Stimulated activated CD8-positive, alpha-beta memory T cell treated with anti-CD3 and anti-CD28 coated beads, Interleukin-12 subunit alpha, Interleukin-12 subunit beta, amount 100 ng/mL, for 4 hours (primary cell): ENCODE results near the gene JPH3.
A peak's percentile ranks its signal among the peaks of the same experiment; 100 is the strongest.

Experiments
- DNase-seq: peaks from one replicate; pipeline ENCODE4 v3.0.0-alpha.2; 2020; ENCODE audit warnings: low read depth

The JPH3 gene

DNA sequence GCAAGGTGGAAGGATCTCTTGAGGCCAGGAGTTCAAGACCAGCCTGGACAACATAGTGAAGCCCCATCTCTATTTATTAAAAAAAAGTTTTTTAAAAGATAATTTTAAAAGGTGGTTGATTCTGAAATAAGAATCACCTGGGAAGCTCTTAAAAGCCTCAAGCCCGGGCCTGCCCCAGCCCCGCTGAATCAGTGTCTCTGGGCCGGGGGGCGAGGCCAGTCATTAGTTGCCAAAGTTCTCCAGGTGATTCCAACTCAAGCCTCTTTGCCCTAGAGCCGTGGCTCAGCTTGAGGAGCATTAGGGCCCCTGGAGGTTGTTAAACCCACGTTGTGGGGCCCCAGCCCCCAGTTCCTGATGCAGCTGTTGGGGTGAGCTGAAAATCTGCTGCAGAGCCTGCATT, 24.6 kb downstream of the JPH3 start:
- DNase-seq: no peak

DNA sequence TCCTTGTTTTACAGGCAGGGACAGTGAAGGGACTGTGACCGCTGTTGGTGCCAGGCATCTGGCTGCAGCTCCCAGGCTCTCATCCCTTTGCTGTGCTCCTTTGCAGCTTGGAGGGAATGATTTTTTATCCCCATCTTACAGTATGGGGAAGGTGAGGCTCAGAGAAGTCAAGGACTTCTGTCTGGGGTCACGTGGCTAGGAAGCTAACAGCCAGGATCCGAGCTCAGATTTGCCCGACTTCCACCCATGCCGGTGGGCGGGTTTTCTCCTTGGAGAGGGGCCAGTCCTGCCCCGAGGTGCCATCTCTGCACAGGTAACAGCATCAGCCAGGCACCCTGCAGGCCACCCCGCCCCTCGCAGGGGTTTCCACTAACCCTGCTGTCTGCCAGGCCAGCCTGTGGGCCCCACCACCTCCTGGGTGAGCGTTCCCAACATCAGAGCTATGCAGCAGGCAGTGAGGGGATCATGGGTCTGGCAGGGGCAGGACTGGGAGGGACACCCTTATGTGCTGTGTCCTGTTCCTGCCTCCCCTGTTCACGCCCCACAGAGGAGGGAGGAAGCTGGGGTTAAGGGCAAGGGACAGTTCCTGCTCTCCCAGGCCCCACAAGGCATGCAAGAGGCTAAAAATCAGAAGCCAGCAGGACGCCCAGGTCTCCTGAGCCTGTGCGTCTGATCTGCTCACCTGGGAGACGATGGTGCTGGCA, 25.4 kb downstream of the JPH3 start:
- DNase-seq: no peak

DNA sequence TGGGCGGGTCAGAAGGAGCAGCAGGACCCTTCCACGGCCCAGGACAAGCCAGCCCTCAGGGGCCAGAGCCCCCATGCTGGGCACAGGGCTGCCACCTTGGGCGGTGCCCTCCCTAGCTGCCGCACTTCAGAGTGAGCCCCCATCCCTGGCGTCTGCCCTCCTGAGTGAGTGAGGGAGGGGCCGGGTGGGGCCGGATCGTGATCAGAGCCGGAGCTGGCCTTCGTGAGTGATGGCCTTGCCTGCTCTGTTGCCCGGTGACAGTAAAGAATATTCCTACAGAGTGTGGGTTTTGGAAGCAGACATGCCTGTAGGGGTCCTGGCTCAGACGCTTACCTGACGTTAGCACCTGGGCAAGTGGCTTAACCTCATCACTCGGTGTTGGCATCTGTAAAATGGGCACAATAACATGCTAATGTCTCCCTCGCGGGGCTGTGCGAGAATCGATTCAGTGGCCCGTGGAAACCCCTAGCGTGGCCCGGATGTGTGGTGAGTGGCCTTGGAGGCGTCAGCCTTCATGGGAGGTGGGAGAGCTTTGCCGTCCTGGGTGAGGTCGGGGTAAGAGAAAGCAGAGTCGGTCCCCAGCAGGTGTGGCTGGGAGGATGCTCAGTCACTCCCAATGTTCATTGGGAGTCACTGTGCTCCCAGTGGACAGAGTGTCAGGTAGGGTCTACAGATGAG, 26.1 kb downstream of the JPH3 start:
- no peak for DNase-seq

DNA sequence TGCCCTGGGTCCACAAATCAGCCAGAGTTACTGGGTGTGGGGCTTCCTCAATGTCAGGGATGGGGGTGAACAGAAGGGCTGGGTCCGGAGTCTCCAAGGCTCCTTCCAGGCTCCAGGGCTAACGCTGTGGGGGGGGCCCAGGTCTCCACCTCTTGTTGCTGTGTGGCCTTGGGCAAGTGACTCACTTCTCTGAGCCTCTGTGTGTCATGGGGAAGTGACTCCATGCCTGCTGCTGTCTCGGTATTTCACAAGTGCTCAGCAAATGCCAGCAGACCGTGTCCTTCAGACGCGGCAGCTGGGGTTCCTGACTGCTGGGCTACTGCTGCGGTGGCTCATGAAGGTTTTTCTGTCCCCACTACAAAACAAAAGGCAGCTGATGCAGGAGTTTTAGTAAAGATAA, 26.6 kb downstream of the JPH3 start:
- DNase-seq: no peak

DNA sequence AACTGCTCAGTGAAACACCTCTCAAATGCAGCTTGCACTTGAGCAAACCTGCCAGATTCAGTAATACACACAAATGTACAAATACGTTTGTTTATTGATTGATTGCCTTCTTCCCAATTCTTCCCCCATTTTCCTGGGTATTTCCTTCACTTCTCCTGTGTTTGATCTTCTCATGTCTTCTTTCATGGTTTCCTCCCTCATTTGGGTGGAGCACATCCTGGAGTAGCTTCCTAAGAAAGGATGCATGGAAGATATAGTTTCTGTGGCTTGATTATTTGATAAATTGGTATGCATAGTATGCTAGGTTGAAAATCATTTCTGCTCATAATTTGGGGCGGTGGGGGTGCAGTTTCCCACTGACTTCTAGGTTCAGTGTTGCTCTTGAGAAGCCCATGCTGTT, 28.8 kb downstream of the JPH3 start:
- DNase-seq: no peak

DNA sequence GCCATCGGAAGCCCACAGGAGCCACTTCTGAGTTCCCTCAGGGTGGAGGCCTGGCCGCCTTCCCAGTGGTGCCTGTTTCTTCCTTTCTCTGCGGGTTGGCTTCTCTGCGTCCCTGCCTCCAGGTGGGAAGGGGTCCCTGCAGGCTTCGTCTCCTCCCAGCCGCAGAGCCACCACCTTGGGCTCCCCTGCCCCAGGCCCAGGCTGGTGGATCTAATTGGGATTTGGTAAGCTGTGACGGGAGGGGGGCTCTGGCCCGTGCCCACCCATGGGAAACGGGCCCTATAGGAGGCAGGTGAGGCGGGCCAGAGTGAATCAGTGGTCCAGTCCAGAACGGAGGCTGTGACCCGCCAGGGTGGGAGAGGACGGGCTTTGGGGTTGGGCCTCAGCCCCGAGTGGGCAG, 32.1 kb downstream of the JPH3 start:
- no peak for DNase-seq

DNA sequence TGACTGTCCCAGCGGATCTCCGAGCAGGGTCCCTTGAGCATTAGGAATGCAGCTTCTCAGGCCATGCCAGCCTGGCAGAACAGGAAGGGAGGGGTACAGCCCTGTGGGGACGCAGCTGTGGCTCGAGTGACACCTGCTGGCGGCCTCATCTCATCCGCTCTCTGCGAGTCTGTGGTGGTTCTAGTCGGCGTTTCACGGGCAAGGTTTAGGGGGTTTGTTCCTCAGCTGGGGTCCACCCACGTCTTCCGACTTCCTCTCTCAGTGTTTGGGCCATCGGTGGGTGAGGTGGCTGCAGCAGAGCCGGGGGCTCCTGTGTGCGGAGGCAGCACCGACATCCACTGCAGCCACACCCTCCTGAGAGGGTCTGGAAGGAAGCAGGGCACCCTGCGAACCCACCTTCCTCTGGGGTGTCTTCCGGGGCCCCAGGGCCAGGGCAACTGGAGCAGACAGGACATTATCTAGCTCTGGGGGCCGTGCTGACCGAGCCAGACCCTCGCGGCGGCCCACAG, 33.3 kb downstream of the JPH3 start:
- peak; percentile 50 for DNase-seq

DNA sequence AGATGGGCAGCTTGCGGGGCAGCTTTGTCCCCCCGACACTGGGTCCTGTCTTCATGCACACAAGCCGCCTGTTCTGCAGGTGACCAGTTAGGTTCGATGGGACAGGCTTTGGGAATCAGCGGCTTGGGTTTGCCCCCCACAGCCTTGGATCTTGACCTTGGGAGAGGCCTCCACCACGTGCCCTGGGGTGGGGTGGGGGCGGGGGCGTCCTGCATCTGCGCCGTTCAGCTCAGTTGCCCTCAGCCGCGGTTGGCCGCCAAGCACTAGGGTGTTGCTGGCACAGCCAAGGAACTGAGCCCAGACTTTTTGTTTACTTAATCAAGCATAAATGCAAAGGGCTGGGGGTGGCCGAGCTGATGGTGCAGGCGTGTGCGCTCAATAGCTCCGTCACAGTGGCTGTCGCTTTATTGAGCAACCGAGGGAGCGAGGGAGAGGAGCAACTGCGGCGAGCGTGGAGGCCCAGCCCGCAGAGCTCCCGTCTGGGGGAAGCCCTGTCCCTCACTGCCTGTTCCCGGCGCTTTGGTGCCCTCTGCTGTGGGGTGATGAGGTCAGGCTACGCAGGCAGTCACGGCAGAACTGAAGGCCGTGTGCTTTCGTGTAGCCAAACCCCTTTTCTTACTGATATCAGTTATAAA, 33.9 kb downstream of the JPH3 start:
- DNase-seq: peak; percentile 61

DNA sequence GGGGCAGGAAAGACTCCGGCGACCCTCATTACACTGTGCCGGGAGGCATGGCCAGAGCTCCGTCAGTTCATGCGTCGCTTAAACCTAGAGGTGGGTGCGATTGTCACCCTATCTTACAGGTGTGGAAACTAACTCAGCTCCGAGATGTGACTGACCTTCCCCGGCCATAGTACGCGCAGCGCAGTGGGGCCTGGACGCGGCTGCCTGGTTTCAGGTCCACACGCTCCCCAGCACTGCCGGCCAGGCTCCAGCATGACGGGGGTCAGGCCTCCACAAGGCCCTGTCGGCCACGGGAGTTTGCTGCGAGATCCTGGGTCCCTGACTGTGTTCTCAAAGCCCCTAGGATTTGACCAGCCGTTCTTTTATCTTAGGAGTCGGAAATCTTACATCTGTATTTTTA, 34.4 kb downstream of the JPH3 start:
- DNase-seq: no peak

DNA sequence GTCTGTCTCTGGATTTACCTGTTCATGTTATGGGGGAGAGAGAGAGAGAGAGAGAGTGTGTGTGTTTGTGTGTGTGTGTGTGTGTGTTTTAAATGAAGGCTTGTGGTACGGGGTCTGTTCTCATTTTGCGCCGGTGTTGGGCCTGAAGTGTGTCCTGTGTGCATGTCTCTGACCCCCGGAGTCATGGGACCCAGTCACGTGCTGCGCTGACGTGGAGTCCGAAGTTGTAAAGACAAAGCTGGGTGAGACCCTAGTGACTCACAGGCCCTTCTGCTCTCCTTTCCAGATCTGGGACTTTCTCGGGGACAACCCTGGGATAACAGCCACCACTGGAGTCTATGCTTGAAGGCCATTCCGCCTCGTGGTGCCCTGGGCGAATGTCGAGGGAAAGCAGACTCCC, 35.0 kb downstream of the JPH3 start:
- no peak for DNase-seq

DNA sequence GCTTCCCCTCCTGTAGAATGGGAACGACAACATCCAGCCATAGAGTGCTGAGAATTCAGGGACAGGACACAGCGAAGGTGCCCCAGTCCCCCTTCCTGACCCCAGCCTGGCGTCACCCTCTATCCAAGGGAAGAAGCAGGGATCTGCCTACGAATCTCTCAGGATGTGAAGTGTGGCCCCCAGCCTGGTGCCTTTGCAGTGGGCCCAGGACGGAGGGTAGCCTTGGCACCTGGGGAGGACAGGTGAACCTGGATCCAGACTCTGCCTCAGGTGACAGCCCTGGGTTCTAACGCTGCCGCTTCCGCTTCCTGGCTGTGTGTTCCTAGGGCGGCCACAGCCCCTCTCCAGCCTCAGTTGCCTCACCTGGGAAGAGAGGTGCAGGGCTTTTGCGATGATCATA, 36.4 kb downstream of the JPH3 start:
- DNase-seq: no peak

DNA sequence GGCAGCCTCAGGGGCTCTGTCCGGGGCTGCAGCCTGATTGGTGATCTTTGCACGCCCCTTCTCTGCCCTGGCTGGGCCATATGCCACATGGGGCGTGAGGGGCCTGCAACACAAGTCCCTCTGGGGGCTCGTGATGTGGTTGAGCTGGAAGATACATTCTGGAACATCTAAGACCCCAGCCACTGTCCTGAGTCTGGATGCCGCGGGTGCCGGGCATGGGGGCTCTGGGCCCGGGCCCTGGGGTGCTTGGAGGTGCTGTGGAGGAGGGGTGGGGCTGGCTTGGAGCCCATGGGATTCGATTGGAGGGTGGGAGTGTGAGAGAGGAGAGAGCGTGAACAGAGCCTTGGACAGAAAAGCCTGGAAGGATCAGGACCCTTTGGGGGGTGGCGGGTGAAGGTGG, 39.4 kb downstream of the JPH3 start:
- no peak for DNase-seq

DNA sequence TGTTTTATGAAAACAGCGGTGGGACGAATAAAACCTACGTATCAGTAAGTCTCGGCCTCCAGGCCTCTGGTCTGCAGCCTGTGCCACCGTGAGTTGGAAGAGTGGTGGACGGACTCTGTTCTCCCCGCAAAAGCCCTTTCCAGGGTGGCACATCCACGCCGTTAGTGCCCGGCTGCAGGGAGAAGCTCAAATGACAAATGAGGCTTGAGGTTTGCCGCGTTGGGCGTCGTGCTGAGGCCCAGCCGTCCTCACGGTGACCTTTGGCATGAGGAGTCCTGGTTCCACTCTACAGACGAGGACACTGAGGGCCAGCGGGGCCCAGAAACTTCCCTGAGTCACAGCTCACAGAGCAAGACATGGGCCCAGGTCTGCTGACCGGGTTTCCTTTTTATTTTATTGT, 40.2 kb downstream of the JPH3 start:
- DNase-seq: no peak

DNA sequence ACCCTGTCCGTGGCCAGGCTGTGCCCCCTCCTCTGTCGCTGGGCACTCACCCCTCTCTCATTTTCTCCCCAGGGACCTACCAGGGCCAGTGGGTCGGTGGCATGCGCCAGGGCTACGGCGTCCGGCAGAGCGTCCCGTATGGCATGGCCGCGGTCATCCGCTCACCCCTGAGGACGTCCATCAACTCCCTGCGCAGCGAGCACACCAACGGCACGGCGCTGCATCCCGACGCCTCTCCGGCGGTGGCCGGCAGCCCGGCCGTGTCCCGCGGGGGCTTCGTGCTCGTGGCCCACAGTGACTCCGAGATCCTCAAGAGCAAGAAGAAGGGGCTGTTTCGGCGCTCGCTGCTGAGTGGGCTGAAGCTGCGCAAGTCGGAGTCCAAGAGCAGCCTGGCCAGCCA, 41.9 kb downstream of the JPH3 start:
- no peak for DNase-seq

DNA sequence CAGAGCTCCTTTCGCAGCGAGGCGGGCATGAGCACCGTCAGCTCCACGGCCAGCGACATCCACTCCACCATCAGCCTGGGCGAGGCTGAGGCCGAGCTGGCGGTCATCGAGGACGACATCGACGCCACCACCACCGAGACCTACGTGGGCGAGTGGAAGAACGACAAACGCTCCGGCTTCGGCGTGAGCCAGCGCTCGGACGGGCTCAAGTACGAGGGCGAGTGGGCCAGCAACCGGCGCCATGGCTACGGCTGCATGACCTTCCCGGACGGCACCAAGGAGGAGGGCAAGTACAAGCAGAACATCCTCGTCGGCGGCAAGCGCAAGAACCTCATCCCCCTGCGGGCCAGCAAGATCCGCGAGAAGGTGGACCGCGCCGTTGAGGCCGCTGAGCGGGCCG, 42.3 kb downstream of the JPH3 start:
- no peak for DNase-seq

DNA sequence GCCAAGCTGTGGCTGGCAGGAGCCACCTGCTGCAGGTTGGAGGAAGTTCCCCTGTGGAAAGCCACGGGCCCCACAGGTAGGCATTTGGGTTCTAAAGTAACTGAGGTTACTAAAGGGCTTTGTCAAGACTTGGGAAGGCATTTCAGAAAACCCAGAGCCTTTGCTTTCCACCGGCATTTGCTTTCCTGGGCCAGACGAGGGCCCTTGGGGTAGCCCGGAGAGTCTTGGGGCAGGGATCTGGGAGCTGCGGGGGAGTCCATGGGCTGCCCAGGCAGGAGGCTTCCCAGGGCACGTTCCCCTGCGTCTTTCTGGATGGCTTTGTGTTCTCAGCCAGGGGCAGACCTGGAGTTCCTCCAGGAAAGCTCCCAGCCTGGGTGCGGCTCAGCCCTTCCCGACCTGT, 43.5 kb downstream of the JPH3 start:
- DNase-seq: no peak

DNA sequence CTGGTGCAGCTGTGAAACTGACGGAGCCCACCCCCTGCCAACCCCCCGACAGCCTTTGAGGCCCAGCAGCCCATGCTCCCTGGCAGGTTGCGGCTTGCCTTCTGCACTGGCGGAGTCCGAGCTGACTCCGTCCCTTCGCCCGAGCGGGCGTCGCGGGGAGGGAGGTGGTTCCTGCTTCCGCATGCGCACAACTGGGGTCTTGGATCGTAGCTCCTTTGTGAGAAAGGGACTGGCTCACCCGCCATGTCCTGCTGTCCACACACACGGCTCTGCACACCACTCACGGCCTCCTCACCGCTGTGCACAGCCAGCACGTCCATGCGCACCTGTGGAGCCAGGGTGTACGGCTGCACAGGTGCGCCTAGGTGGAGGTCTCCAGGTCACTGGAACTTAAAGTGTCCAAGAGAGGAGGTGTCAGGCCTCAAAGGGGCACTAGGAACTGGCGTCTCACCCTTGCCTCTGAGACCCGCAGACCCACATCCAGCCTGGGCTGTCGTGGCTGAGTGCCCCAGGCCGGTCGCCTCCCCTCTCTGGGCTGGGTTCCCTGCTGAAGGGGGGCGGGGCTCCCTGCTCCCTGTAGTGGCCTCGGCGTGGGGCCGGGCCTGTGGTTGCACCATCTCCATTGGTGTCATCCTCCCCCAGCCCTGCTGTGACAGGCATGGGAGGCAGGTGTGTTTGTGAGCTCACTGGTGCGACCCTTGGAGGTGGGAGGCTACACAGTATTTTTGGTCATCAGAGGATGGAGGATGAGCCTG, 45.3 kb downstream of the JPH3 start:
- DNase-seq: no peak

DNA sequence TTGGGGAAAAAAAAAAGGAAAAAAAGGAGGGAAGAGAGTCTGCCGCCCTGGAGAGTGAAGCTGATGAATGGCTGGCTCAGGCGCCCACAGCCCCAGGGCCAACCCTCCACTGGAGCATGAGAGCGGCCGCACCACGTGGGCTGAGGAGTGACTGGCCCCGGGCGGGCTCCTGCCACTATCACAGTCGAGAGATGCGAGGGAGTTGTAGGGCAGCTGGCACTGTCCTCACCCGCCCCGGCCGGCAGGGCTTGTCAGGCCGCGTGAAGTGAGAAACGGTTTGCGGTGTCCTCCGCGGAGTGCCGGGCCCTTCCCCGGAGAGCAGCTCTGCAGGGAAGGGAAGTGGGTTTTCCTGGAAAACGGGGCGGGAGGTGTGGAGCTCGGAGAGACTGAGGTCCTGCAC, 45.9 kb downstream of the JPH3 start:
- no peak for DNase-seq

DNA sequence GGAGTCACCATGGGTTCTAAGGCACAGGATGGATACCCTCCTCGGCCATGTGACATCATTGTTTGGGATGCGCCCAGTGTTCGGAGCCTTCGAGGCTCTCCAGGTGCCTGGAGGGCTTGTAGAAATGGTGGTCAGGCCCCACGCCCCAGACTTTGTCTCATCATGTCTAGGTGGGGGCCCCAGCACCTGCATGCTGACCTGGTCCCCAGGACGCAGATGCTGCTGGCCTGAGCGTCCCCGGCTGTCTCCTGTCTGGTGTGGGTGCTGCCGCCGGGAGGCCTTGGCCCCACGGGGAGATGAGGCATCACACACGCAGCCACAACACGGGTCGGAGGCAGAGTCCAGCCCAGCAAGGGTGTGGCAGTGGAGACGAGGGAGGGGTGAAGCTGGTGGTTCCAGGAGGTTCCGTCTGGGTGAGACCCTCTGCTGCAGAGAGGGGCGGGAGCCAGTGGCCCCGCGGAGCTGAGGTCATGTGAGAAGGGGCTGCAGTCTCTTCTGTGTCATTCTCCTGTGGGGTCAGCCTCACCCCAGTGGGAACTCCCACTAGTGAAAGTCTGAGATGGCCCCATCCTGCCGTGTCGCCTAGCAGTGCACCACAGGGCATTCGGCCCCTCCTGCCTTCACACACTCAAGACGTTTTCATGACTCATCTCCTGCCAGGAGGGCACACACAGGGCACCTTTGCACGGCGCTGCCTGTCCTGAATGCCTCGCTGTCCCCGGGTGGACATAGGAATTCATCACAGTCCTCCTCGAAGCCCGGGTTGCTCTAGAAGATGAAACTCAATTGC, 46.6 kb downstream of the JPH3 start:
- no peak for DNase-seq

DNA sequence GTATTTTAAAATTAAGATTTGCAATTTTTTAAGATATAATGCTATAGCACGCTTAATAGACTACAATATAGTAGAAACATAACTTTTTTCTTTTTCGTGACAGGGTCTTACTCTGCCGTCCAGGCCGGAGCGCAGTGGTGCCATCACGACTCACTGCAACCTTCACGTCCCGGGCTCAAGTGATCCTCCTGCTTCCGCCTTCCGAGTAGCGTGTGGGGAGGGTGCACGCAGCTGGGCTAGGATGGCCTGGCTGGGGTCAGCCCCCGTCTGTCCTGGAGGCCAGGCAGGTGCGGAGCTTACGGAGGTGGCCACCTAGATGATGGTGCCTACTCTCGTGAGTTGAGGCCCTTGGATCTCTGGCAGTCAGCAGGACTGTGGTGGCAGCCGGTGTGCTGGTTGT, 50.1 kb downstream of the JPH3 start:
- DNase-seq: no peak

DNA sequence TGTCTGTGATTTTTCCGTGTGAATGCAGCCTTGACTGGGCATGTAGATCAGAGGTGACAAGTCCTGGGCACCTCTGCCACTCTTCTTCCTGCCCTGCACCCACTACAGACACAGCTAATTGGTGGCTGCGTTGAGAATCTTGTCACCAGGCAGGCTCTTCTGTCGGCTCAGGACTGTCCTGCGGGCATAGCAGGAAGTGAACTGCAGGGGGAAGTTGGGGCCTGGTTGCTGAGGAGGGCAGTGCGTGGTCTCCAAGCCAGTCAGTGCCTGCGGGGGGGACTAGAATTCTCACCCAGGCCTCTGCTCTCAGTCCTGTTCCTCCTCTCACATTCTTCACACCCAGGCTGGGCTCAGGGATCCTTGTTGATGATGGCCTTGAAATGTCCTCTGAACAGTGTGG, 50.5 kb downstream of the JPH3 start:
- DNase-seq: no peak

DNA sequence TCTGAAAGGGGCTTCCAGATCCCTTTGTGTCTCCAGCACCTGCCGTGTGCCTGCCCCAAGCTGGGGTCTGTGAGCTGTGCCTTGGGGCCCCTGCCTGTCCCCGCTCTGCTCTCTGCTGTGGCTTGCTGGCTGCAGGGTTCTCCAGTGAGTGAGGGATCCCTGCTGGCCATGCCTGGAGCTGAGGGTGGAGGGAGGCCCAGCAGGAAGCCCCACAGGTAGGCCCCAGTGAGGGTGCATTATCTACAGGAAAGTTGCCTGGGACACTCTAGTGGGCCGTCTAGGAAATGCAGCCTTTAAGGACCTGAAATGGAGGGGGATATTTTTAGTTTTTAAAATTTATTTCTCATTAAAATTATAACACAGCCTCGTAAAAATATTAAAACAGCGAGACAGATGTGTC, 50.9 kb downstream of the JPH3 start:
- DNase-seq: no peak
